Activated gamma-delta T cell treated with Interleukin-2 at 50 U/mL for 16 hours (primary cell): ENCODE results near the gene PSD2.

ENCODE experiments used
- DNase-seq: peaks from one replicate; pipeline ENCODE4 v3.0.0-alpha.2; 2020

PSD2 gene

GRCh38 chr5:139795074-139796001, at the start of gene PSD2:
Gene PSD2 (plus strand): TSS chr5:139795808. CDS start chr5:139809441, 13,633 bp downstream.
- no peak for DNase-seq

GRCh38 chr5:139746691-139747582, 48.7 kb upstream of the PSD2 start:
- peak; percentile 68 for DNase-seq

GRCh38 chr5:139747583-139748504, 47.8 kb upstream of the PSD2 start:
- DNase-seq = peak; percentile 40

- DNase-seq = no peak
These were observed 47.1 kb upstream of the PSD2 start for GRCh38 chr5:139748505-139748826.

- no peak for DNase-seq
These were observed 46.4 kb upstream of the PSD2 start for GRCh38 chr5:139749242-139749641.

- no peak for DNase-seq
These were observed 44.4 kb upstream of the PSD2 start for GRCh38 chr5:139751236-139751635.

- DNase-seq = no peak
These were observed 42.8 kb upstream of the PSD2 start for GRCh38 chr5:139752506-139753473.

- DNase-seq = peak; percentile 15
These were observed 39.5 kb upstream of the PSD2 start for GRCh38 chr5:139755892-139756671.

- DNase-seq = no peak
These were observed 38.6 kb upstream of the PSD2 start for GRCh38 chr5:139756971-139757370.

GRCh38 chr5:139757727-139758509, 37.7 kb upstream of the PSD2 start:
- no peak for DNase-seq

GRCh38 chr5:139758510-139759075, 37.0 kb upstream of the PSD2 start:
- DNase-seq = no peak

GRCh38 chr5:139759219-139759721, 36.3 kb upstream of the PSD2 start:
- DNase-seq = no peak

- DNase-seq = no peak
These were observed 35.2 kb upstream of the PSD2 start for GRCh38 chr5:139760066-139761056.

GRCh38 chr5:139761057-139761450, 34.6 kb upstream of the PSD2 start:
- DNase-seq = no peak

GRCh38 chr5:139761501-139761900, 34.1 kb upstream of the PSD2 start:
- DNase-seq = no peak

GRCh38 chr5:139762615-139763170, 32.9 kb upstream of the PSD2 start:
- DNase-seq = no peak

GRCh38 chr5:139763280-139763929, 32.2 kb upstream of the PSD2 start:
- no peak for DNase-seq
